ENCODE data around the gene SORCS3.

The SORCS3 gene

DNA sequence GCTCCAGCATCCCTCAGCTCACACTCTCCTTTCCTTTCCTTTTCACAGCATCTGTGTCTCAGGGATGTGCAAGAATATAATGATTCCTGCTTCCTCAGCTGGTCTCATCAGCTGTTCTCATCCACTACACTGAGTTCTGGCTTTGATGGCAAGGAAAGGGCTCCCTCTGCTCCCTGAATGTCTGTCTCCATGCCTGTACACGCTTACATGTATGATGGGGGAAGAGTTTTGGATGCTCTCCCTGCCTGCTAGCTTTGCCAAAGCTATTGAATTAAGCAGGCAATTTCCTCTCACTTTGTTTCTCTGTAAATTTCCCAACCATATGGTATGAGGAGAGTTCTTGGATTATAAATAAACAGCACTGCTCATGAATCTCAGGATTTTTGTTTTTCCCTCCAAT is 254.5 kb downstream of the SORCS3 start:
- no peak overlapping the region for H3K27ac ChIP-seq (replicated peaks)
- TF ChIP-seq GABPA (IDR thresholded peaks at IDR 0.05; ENCODE audit: low read depth) (no peak), SPI1 (IDR thresholded peaks at IDR 0.05; ENCODE audit: borderline replicate concordance, low read depth) (no peak), POLR2AphosphoS5 (IDR thresholded peaks at IDR 0.05; ENCODE audit: low read depth) (no peak)
- TF ChIP-seq, protein P1, sequence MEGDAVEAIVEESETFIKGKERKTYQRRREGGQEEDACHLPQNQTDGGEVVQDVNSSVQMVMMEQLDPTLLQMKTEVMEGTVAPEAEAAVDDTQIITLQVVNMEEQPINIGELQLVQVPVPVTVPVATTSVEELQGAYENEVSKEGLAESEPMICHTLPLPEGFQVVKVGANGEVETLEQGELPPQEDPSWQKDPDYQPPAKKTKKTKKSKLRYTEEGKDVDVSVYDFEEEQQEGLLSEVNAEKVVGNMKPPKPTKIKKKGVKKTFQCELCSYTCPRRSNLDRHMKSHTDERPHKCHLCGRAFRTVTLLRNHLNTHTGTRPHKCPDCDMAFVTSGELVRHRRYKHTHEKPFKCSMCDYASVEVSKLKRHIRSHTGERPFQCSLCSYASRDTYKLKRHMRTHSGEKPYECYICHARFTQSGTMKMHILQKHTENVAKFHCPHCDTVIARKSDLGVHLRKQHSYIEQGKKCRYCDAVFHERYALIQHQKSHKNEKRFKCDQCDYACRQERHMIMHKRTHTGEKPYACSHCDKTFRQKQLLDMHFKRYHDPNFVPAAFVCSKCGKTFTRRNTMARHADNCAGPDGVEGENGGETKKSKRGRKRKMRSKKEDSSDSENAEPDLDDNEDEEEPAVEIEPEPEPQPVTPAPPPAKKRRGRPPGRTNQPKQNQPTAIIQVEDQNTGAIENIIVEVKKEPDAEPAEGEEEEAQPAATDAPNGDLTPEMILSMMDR (IDR thresholded peaks at IDR 0.05; ENCODE audit: insufficient read depth, low read length) = no peak
- TF ChIP-seq, protein P2, sequence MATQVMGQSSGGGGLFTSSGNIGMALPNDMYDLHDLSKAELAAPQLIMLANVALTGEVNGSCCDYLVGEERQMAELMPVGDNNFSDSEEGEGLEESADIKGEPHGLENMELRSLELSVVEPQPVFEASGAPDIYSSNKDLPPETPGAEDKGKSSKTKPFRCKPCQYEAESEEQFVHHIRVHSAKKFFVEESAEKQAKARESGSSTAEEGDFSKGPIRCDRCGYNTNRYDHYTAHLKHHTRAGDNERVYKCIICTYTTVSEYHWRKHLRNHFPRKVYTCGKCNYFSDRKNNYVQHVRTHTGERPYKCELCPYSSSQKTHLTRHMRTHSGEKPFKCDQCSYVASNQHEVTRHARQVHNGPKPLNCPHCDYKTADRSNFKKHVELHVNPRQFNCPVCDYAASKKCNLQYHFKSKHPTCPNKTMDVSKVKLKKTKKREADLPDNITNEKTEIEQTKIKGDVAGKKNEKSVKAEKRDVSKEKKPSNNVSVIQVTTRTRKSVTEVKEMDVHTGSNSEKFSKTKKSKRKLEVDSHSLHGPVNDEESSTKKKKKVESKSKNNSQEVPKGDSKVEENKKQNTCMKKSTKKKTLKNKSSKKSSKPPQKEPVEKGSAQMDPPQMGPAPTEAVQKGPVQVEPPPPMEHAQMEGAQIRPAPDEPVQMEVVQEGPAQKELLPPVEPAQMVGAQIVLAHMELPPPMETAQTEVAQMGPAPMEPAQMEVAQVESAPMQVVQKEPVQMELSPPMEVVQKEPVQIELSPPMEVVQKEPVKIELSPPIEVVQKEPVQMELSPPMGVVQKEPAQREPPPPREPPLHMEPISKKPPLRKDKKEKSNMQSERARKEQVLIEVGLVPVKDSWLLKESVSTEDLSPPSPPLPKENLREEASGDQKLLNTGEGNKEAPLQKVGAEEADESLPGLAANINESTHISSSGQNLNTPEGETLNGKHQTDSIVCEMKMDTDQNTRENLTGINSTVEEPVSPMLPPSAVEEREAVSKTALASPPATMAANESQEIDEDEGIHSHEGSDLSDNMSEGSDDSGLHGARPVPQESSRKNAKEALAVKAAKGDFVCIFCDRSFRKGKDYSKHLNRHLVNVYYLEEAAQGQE (IDR thresholded peaks at IDR 0.05; ENCODE audit: insufficient replicate concordance, low read depth) = no peak
- H3K4me3 ChIP-seq (replicated peaks; ENCODE audit: insufficient read depth, low read length) = no peak overlapping the region
- DNase-seq (ENCODE audit: low read depth in 1 of 2, low spot score in 1 of 2) = no peak
- H3K27me3 ChIP-seq (ENCODE audit: insufficient read depth, poor library complexity, severe bottlenecking) = no peaks in the 10 kb centered on the region

DNA sequence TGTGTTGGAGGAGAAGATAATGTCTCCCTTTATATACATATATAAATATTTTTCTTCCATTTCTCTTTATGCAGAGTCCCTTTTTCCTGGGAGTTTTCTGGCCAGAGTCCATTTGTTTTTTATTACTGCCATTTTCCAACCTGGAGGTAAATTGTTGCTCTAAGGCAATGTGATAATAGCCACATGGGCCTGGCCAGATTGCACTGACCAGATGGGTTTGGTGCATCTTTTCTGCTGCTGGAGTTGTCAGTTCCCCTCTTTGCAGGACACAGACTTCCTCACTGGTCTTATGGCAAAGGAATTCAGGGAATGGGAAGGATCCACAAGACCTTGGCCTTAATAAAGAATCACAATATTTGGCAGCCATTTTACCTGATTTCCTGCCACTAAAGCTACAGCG is 254.9 kb downstream of the SORCS3 start:
- Histone ChIP-seq H3K4me3 (replicated peaks; ENCODE audit: insufficient read depth, low read length) (no peak overlapping the region), H3K27ac (replicated peaks) (no peak overlapping the region), H3K27me3 (ENCODE audit: insufficient read depth, poor library complexity, severe bottlenecking) (no peaks in the 10 kb centered on the region)
- no peak for TF ChIP-seq SPI1 (IDR thresholded peaks at IDR 0.05; ENCODE audit: borderline replicate concordance, low read depth)
- TF ChIP-seq, protein P2 (IDR thresholded peaks at IDR 0.05; ENCODE audit: insufficient replicate concordance, low read depth) = no peak
- no peak for TF ChIP-seq POLR2AphosphoS5 (IDR thresholded peaks at IDR 0.05; ENCODE audit: low read depth)
- TF ChIP-seq, protein P1 (IDR thresholded peaks at IDR 0.05; ENCODE audit: insufficient read depth, low read length) = no peak
- no peak for TF ChIP-seq GABPA (IDR thresholded peaks at IDR 0.05; ENCODE audit: low read depth)
- no peak for DNase-seq (ENCODE audit: low read depth in 1 of 2, low spot score in 1 of 2)

- H3K27me3 ChIP-seq (ENCODE audit: insufficient read depth, poor library complexity, severe bottlenecking) = no peaks in the 10 kb centered on the region
- no peak overlapping the region for H3K27ac ChIP-seq (replicated peaks)
- TF ChIP-seq, protein P2 (IDR thresholded peaks at IDR 0.05; ENCODE audit: insufficient replicate concordance, low read depth) = no peak
- TF ChIP-seq GABPA (IDR thresholded peaks at IDR 0.05; ENCODE audit: low read depth) = no peak
- no peak for TF ChIP-seq POLR2AphosphoS5 (IDR thresholded peaks at IDR 0.05; ENCODE audit: low read depth)
- TF ChIP-seq, protein P1 (IDR thresholded peaks at IDR 0.05; ENCODE audit: insufficient read depth, low read length) = no peak
- TF ChIP-seq SPI1 (IDR thresholded peaks at IDR 0.05; ENCODE audit: borderline replicate concordance, low read depth) = no peak
- H3K4me3 ChIP-seq (replicated peaks; ENCODE audit: insufficient read depth, low read length) = no peak overlapping the region
- DNase-seq (ENCODE audit: low read depth in 1 of 2, low spot score in 1 of 2) = no peak
These were observed 256.6 kb downstream of the SORCS3 start for GRCh38 chr10:104897696-104898095.

Data from HL-60 (cell line).